Calu3 (cell line): ENCODE data around the gene IRAK2. TPM values are rescaled to one million over a fixed set of nuclear protein-coding genes. Genes with fewer than 3 reads are reported as not detected.

Experiments used
- BruUV-seq: library from RNA; stranded (reverse); fragments of 400-500 nt; replicated peaks from 2 replicates; lab custom pipeline; 2021; lab: Mats Ljungman, UMichigan
- CTCF ChIA-PET: fragments of 300-600 bp; sonication (Branson Sonifier 250); formaldehyde crosslinking; loops from one replicate; lab custom pipeline; 2022; ENCODE audit warnings: antibody characterized with exemption; lab: Charles Lee
- DNase-seq: peaks from one replicate; pipeline ENCODE4 v3.0.0; 2022
- H3K27ac Mint-ChIP-seq: one replicate; pipeline ENCODE4 v1.8.0; 2022; ENCODE audit warnings: mixed read lengths; ENCODE audit not compliant: unreplicated experiment
- H3K27me3 Mint-ChIP-seq: one replicate; pipeline ENCODE4 v1.8.0; 2022; ENCODE audit warnings: mixed read lengths; ENCODE audit not compliant: unreplicated experiment
- H3K36me3 Mint-ChIP-seq: one replicate; pipeline ENCODE4 v1.8.0; 2022; ENCODE audit warnings: mild to moderate bottlenecking, moderate library complexity, mixed read lengths; ENCODE audit not compliant: insufficient read depth, unreplicated experiment
- H3K4me1 Mint-ChIP-seq: one replicate; pipeline ENCODE4 v1.8.0; 2022; ENCODE audit warnings: mild to moderate bottlenecking, low read depth, mixed read lengths; ENCODE audit not compliant: unreplicated experiment
- H3K4me3 Mint-ChIP-seq: one replicate; pipeline ENCODE4 v1.8.0; 2022; ENCODE audit warnings: mild to moderate bottlenecking, low read depth, moderate library complexity, mixed read lengths; ENCODE audit not compliant: unreplicated experiment
- H3K9me3 Mint-ChIP-seq: one replicate; pipeline ENCODE4 v1.8.0; 2022; ENCODE audit warnings: low read depth, mixed read lengths; ENCODE audit not compliant: unreplicated experiment
- intact Hi-C: fragments of 100-400 bp; cut with micrococcal nuclease; formaldehyde crosslinking; loops from one replicate; pipeline ENCODE4 v1.10.0; 2022; ENCODE audit not compliant: unreplicated experiment
- total RNA-seq: library from RNA; stranded (reverse); gene quantifications from 2 replicates; pipeline ENCODE4 v1.2.3, GENCODE V29; 2022
- TF ChIP-seq, protein P1 (sequence below): fragments of 200-600 bp; IDR thresholded peaks from one replicate; pipeline ENCODE4 v1.8.0; 2022; ENCODE audit warnings: antibody characterized with exemption; ENCODE audit not compliant: unreplicated experiment

The IRAK2 gene
- total RNA-seq, 1 experiment from 2014 or later, result 31.6 TPM

DNA sequence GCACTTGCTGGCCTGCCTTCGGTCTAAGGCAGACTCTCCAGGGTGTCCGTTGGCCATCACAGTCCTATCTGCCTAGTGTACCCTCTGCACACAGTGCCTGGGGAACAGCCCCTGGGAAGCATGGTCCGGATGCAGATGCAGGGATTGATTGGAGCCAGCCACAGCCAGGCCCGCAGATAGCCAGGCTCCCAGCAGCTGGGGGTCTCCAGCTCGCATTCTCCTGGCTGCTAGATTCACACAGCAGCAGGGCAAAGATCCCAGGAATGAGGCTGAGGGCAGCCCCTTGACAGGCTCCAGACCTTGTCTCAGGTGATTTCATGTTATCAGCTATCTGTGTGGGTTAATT, 41.4 kb downstream of the IRAK2 start:
- H3K4me1 Mint-ChIP-seq, result peaks cover 36% of the 10 kb centered on the region

DNA sequence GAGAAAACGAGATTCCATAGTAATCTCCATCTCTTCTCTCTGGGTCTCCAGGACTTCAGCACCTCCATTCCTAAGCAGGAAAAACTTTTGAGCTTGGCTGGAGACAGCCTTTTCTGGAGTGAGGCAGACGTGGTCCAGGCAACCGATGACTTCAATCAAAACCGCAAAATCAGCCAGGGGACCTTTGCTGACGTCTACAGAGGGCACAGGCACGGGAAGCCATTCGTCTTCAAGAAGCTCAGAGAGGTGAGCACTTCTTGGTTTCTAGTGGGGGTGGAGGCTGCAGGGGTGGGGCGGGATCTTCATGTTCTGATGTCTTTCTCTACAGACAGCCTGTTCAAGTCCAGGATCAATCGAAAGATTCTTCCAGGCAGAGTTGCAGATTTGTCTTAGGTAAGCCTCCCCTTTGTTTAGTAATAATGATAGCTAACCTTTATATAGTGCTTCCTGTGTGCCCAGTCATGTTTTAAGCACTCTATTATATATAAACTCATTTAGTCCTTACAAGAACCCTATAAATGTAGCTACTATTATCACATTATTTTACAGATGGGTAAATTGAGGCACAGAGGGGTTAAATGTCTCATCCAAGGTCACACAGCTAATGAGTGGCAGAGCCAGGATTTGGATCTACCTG, 48.6 kb downstream of the IRAK2 start:
- Mint-ChIP-seq H3K4me3 (no peak overlapping the region), H3K9me3 (peaks cover 11% of the 10 kb centered on the region), H3K4me1 (no peaks in the 10 kb centered on the region), H3K27ac (no peak overlapping the region), H3K36me3 (peaks cover 47% of the 10 kb centered on the region), H3K27me3 (no peaks in the 10 kb centered on the region)
- no peak for DNase-seq
- CTCF ChIA-PET, result interaction anchor here (1.2 kb wide), 1 partner anchor 14 kb away, joined by 4 read pairs; no protein-coding TSS in a partner anchor
- BruUV-seq, result no TSS peak
- intact Hi-C loops, result no loop called here
- TF ChIP-seq, protein P1, sequence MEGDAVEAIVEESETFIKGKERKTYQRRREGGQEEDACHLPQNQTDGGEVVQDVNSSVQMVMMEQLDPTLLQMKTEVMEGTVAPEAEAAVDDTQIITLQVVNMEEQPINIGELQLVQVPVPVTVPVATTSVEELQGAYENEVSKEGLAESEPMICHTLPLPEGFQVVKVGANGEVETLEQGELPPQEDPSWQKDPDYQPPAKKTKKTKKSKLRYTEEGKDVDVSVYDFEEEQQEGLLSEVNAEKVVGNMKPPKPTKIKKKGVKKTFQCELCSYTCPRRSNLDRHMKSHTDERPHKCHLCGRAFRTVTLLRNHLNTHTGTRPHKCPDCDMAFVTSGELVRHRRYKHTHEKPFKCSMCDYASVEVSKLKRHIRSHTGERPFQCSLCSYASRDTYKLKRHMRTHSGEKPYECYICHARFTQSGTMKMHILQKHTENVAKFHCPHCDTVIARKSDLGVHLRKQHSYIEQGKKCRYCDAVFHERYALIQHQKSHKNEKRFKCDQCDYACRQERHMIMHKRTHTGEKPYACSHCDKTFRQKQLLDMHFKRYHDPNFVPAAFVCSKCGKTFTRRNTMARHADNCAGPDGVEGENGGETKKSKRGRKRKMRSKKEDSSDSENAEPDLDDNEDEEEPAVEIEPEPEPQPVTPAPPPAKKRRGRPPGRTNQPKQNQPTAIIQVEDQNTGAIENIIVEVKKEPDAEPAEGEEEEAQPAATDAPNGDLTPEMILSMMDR, result no peak

More for the DNA sequence above, 41.4 kb downstream of the IRAK2 start:
- TSS peak; percentile 26 for BruUV-seq
- Mint-ChIP-seq H3K36me3 (peaks cover 72% of the 10 kb centered on the region), H3K4me3 (peak overlapping the region; percentile 37), H3K27me3 (no peaks in the 10 kb centered on the region), H3K9me3 (no peaks in the 10 kb centered on the region), H3K27ac (peak overlapping the region; percentile 89)
- intact Hi-C loops, result no loop called here
- no peak for DNase-seq
- TF ChIP-seq, protein P1, result no peak
- CTCF ChIA-PET, result interaction anchor here (0.9 to 3.8 kb wide), 2 partner anchors 14 to 42 kb away, joined by 3 to 24 read pairs; partner anchors contain the start of gene TATDN2

DNA sequence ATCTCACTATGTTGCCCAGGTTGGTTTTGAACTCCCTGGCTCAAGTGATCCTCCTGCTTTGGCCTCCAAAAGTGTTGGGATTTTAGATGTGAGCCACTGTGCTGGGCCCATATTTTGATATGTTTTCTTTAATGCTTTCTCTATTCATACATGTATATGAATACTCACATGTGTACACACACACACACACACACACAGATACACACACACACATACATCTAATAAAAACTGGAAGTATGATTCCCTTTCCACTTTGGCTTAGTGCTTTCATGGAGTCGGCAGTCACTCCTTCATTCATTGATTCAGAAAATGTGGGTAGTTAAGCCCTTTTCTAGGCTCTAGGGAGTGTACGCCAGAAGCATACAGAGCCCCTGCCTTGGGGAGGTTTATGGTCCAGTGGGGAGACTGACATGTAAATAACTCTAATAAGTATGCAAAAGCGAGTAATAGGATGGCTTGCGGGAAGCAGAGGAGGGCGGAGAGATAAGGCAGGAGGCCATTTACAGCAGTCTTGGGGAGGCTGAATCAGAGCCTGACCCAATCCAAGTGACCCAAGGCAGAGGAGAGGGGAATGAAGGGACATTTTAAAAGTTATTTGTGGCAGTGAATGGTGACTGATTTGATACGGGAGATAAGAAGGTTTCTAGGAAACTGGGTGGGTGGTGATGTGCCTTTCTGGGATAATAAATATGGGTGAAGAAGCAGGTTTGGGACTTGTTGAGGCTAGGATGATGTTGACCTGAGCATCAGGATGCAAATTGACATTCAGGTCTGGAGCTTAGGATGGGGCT, 51.1 kb downstream of the IRAK2 start:
- Mint-ChIP-seq H3K36me3 (peaks cover 58% of the 10 kb centered on the region), H3K4me1 (peaks cover 15% of the 10 kb centered on the region), H3K9me3 (peaks cover 11% of the 10 kb centered on the region), H3K27me3 (no peaks in the 10 kb centered on the region), H3K27ac (no peak overlapping the region), H3K4me3 (no peak overlapping the region)
- no peak for DNase-seq
- CTCF ChIA-PET, result no interaction called here
- intact Hi-C loops, result no loop called here
- no TSS peak for BruUV-seq
- TF ChIP-seq, protein P1, result no peak

DNA sequence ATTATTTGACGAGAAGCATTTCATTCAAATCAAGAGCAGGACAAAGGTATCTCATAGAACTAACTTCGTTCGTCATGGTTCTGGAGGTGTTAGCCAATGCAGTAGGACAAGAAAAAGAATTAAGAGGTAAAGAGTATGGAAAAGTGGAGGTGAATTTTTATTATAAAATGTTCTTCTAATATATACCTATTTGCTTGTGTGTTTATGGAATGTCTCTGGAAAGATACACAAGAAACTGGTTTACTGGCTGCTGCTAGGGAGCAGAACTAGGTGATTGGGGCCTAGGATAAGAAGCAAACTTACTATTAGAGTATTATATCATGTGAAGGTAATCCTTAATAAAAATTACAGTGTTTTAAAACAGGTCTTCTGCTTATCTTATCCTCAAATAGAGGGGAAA, 52.6 kb downstream of the IRAK2 start:
- CTCF ChIA-PET, result interaction anchor here (0.6 kb wide), 1 partner anchor 849 kb away, joined by 5 read pairs; no protein-coding TSS in a partner anchor
- H3K4me1 Mint-ChIP-seq, result peaks cover 26% of the 10 kb centered on the region
- no peaks in the 10 kb centered on the region for H3K27me3 Mint-ChIP-seq
- BruUV-seq, result no TSS peak
- H3K36me3 Mint-ChIP-seq, result peaks cover 72% of the 10 kb centered on the region
- no peak for DNase-seq
- TF ChIP-seq, protein P1, result no peak
- intact Hi-C loops, result no loop called here
- H3K27ac Mint-ChIP-seq, result peak overlapping the region; percentile 27
- no peak overlapping the region for H3K4me3 Mint-ChIP-seq
- H3K9me3 Mint-ChIP-seq, result peaks cover 11% of the 10 kb centered on the region
